LNCAP (cell line): ENCODE measurements around the gene KCNS1.

ENCODE experiments used
- TF ChIP-seq, protein P1 (sequence below): fragments of 450-650 bp; IDR thresholded peaks from 2 replicates; pipeline ENCODE4 v1.5.1; 2017; ENCODE audit warnings: mild to moderate bottlenecking

KCNS1 gene

DNA sequence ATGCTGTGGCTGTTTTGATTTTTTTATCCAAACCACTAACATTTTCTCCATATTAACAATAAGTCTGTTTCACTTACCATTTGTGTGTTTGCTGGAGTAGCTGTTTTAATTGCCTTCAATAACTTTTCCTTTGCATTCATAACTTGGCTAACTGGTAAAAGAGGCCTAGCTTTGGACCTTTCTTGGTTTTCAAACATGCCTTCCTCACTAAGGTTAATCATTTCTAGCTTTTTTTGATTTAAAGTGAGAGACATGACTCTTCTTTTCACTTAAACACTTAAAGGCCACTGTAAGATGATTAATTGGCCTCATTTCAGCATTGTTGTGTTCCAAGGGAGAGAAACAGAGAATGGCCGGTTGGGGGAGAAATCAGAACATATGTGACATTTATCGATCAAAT is 20.5 kb upstream of the KCNS1 start:
- TF ChIP-seq, protein P1, sequence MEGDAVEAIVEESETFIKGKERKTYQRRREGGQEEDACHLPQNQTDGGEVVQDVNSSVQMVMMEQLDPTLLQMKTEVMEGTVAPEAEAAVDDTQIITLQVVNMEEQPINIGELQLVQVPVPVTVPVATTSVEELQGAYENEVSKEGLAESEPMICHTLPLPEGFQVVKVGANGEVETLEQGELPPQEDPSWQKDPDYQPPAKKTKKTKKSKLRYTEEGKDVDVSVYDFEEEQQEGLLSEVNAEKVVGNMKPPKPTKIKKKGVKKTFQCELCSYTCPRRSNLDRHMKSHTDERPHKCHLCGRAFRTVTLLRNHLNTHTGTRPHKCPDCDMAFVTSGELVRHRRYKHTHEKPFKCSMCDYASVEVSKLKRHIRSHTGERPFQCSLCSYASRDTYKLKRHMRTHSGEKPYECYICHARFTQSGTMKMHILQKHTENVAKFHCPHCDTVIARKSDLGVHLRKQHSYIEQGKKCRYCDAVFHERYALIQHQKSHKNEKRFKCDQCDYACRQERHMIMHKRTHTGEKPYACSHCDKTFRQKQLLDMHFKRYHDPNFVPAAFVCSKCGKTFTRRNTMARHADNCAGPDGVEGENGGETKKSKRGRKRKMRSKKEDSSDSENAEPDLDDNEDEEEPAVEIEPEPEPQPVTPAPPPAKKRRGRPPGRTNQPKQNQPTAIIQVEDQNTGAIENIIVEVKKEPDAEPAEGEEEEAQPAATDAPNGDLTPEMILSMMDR: no peak

DNA sequence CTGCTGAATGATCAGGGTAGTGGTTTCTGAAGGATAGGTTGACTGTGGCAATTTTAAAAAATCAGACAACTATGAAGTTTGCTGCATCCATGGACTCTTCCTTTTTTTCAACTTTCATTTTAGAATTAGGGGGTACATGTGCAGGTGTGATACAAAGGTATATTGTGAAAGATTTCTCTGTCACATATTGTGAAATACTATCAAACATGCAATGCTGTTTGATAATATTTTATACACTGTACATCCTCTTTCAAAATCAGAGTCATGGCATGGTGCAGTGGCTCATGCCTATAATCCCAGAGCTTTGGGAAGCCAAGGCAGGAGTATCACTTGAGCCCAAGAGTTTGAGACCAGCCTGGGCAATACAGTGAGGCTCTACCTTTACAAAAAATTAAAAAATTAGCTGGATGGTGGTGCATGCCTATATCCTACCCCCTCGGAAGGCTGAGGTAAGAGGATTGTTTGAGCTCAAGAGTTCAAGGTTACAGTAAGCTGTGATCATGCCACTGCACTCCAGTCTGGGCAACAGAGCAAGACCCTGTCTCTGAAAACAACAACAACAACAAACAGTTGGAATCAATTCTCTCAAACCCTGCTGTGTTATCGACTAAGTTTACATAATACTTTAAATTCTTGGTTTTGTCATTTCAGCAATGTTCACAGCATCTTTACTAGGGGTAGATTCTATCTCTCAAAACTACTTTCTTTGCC is 18.8 kb upstream of the KCNS1 start:
- TF ChIP-seq, protein P1: no peak

DNA sequence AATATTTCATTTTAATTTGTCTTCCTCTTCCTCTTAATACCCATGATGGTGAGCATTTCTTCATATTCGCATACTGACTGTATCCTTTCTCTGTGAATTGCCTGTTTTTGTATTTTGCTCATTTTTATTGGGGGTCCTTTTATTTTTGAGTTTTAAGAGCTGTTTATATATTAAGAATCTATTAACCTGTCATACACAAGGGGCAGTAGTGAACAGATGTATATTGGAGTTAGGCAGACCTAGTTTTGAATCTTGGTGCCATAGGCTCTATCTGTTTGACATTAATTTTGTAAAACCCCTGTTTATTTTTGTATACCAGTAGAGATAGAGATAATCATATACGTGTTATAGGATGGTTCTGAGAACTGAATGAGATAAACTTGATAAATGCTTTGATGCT is 17.1 kb upstream of the KCNS1 start:
- TF ChIP-seq, protein P1: peak; percentile 18; the same call in 1 of the 2 replicates

DNA sequence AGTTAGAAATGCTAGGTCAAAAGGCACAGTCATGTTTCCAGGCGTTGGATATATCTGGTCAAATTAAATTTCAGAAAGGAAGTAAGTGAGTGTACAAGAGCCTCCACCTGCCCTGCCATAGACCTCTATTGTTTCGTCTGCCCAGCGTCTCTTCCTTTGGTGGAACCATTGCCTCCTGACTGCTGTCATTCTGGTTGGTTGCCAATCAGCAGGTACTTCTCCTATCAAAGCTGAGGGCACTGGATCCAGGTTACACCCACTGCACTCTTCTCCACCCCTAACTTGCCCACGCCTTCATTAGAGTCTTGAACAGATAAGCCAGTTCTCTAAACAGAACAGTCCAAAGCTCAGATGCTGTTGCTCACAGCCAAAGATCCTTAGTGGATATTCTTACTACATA is 16.7 kb upstream of the KCNS1 start:
- TF ChIP-seq, protein P1: no peak

DNA sequence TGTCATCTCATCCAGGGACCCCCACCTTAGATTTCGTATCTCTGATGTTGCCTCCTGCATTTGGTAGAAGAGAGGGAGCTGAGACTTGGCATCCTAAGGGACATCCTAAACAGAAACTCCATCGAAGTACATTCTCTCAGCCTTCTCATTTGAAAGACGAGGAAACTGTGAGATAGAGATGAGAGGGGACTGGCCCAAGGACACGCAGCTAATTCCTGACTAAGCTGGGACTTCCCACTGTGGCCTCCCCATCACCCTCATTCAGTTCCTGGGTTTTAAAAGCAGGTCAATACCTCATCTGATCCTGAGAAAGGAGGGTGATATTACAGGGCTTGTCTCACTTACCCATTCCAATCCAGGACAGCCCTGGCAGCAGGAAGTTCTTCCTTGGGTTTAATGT is 14.9 kb upstream of the KCNS1 start:
- TF ChIP-seq, protein P1: no peak

DNA sequence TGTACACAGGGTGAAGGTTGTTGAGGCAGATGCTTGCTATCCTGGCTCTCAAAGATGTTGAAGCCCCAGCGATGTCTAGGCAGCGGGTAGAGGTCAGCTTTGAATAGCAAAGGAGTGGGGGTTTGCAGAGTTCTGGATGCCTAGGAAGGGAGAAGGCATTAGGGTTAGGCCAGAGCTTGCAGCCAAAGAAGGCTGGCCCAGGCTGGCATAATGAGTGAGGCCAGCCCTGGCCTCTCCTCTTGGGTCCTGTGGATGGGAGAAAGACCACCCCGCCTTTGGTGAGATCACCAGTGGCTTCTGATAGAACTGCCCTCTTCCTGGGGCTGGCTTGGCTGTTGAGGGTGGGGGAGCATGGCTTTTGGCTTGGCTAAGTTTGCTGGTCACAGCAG is 14.5 kb upstream of the KCNS1 start:
- TF ChIP-seq, protein P1: no peak

DNA sequence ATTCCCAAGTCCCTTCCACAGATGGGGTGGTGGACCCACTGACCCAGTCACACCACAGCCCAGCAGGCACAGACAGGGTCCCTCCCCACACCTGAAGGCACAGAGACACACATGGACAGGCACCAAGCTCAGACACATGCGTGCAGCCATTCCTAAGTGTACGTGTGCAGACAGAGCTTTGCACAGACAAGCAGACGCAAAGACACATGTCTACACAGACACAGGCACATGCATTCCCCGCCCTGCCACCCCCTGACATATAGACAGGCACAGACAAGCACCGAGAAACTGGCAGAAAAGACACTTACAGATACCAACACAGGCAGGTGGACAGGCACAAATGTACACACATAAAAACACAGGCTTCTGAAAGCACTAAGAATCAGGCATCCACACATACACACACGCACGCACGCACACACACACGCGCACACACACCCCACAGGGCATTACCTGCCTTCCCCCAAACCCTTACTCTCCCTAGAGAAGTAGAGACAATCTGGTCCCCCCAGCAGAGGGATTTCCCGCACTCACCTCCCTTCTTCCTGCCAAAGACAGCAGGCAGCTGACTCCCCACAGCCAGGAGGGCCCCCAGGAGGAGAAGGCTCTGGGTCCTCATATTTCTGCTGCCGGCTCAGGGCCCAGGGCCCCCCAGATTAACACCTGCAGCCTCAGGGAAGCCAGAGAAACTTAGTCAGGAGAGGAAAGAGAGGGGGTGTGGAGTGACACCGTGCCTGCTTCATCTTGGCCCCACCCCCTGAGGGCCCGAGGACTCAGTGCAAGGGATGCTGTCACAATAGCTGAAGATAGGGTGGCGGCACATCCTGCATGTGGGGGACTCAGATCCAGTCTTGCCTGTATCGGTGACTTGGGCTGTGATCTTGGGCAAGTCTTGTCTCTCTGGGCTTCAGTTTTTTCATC is 13.8 kb upstream of the KCNS1 start, which contains the start of gene WFDC5:
Gene WFDC5, minus strand, starts transcription at position 710 of the 921 bp plus-strand sequence. Its CDS starts 91 bp downstream, at position 619.
- TF ChIP-seq, protein P1: no peak
